ENCODE data around the gene YBX1. TPM values are rescaled to one million over a fixed set of nuclear protein-coding genes. Genes with fewer than 3 reads are reported as not detected.
A peak's percentile ranks its signal among the peaks of the same experiment; 100 is the strongest.
"Not testable (repeated sequence)": the region's sequence is repeated elsewhere in the genome, so short reads cannot be mapped to it uniquely, and the experiment has no call there.

Gene YBX1
- total and polyA plus RNA-seq, 4 experiments from 2014 or later = 69.9 to 328 (median 217) TPM

GRCh38 chr1:42721926-42722325 is 39.7 kb downstream of the YBX1 start:
- H3K36me3 ChIP-seq (ENCODE audit: insufficient read depth, low read length) = no peaks in the 10 kb centered on the region
- ChIA-PET CTCF (ENCODE audit: partially characterized antibody) (interaction anchor here (0.7 kb wide), 1 partner anchor 36 kb away, joined by 3 read pairs; no protein-coding TSS in a partner anchor), POLR2A (ENCODE audit: partially characterized antibody) (no interaction called here)

DNA sequence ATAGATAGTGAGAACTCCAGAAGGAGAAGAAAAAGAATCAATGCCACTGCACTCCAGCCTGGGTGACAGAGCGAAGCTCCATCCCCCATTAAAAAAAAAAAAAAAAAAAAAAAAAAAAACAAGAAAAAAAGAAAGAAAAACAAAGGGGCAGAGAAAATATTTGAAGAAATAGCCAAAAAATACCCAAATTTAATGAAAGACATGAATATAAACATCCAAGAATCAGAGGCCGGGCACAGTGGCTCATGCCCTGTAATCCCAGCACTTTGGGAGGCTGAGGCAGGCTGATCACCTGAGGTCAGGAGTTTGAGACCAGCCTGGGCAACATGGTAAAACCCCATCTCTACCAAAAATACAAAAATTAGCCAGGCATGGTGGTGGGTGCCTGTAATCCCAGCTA is 40.2 kb downstream of the YBX1 start:
- intact Hi-C loops (cut with micrococcal nuclease); H3K27ac Mint-ChIP-seq; H3K4me1 ChIP-seq (ENCODE audit: insufficient read depth, low read length); H3K4me1 Mint-ChIP-seq; DNase-seq; H3K36me3 ChIP-seq (ENCODE audit: insufficient read depth, low read length); H3K4me3 ChIP-seq (ENCODE audit: low read length in 2 of 2); H3K4me3 Mint-ChIP-seq; H3K27me3 Mint-ChIP-seq; H3K9me3 Mint-ChIP-seq; H3K27ac ChIP-seq (ENCODE audit: low read depth, low read length); H3K27me3 ChIP-seq (ENCODE audit: insufficient read depth, low read length); POLR2A ChIA-PET (ENCODE audit: partially characterized antibody); H3K9me3 ChIP-seq (ENCODE audit: control insufficient read depth in 1 of 2, low read length in 2 of 2): not testable (repeated sequence)
- peaks cover 10 to 12% of the 10 kb centered on the region in 2 donors for H3K36me3 Mint-ChIP-seq
- CTCF ChIA-PET (ENCODE audit: partially characterized antibody) = interaction anchor here (0.7 kb wide), 1 partner anchor 35 kb away, joined by 3 read pairs; no protein-coding TSS in a partner anchor

More at GRCh38 chr1:42721926-42722325, 39.7 kb downstream of the YBX1 start:
- Histone ChIP-seq H3K9me3 (ENCODE audit: control insufficient read depth in 1 of 2, low read length in 2 of 2) (no peaks in the 10 kb centered on the region), H3K27ac (ENCODE audit: low read depth, low read length) (no peak overlapping the region), H3K27me3 (ENCODE audit: insufficient read depth, low read length) (no peaks in the 10 kb centered on the region), H3K4me3 (ENCODE audit: low read length in 2 of 2) (no peak overlapping the region), H3K4me1 (ENCODE audit: insufficient read depth, low read length) (no peaks in the 10 kb centered on the region)
- peaks cover 0 to 1% (median 0%) of the 10 kb centered on the region in 4 donors for H3K4me1 Mint-ChIP-seq
- peaks cover 0 to 1% (median 0%) of the 10 kb centered on the region in 8 donors for H3K9me3 Mint-ChIP-seq
- no peak for DNase-seq
- intact Hi-C loops (cut with micrococcal nuclease) = no loop called here
- no peaks in the 10 kb centered on the region for H3K27me3 Mint-ChIP-seq
- no peak overlapping the region for H3K4me3 Mint-ChIP-seq
- peak overlapping the region in 1 of 7 donors; percentile 24 for H3K27ac Mint-ChIP-seq
- H3K36me3 Mint-ChIP-seq = peaks cover 10 to 17% of the 10 kb centered on the region in 2 donors

GRCh38 chr1:42723511-42723910 is 41.3 kb downstream of the YBX1 start:
- no peaks in the 10 kb centered on the region for H3K36me3 ChIP-seq (ENCODE audit: insufficient read depth, low read length)

DNA sequence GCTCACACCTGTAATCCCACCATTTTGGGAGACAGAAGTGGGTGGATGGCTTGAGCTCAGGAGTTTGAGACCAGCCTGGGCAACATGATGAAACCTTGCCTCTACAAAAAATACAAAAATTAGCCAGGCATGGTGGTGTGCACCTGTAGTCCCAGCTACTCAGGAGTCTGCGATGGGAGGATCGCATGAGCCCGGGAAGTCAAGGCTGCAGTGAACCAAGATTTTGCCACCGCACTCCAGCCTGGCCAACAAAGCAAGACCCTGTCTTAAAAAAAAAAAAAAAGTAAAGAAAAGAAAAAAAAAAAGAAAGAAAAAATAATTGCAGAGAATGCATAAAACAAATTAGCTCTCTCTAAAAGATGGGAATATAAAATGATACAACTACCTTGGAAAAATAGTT is 43.6 kb downstream of the YBX1 start:
- H3K4me3 Mint-ChIP-seq; H3K4me3 ChIP-seq (ENCODE audit: low read length in 2 of 2); H3K9me3 ChIP-seq (ENCODE audit: control insufficient read depth in 1 of 2, low read length in 2 of 2); H3K9me3 Mint-ChIP-seq; H3K4me1 Mint-ChIP-seq; H3K36me3 Mint-ChIP-seq; CTCF ChIA-PET (ENCODE audit: partially characterized antibody); DNase-seq; intact Hi-C loops (cut with micrococcal nuclease); H3K27me3 Mint-ChIP-seq; H3K27ac ChIP-seq (ENCODE audit: low read depth, low read length); H3K27ac Mint-ChIP-seq; POLR2A ChIA-PET (ENCODE audit: partially characterized antibody); H3K4me1 ChIP-seq (ENCODE audit: insufficient read depth, low read length); H3K27me3 ChIP-seq (ENCODE audit: insufficient read depth, low read length); H3K36me3 ChIP-seq (ENCODE audit: insufficient read depth, low read length): not testable (repeated sequence)

More at GRCh38 chr1:42723511-42723910, 41.3 kb downstream of the YBX1 start:
- intact Hi-C loops (cut with micrococcal nuclease) = no loop called here
- ChIA-PET POLR2A (ENCODE audit: partially characterized antibody) (no interaction called here), CTCF (ENCODE audit: partially characterized antibody) (no interaction called here)
- Mint-ChIP-seq H3K27ac (no peak overlapping the region), H3K4me3 (no peak overlapping the region), H3K4me1 (no peaks in the 10 kb centered on the region), H3K36me3 (peaks cover 3% of the 10 kb centered on the region in 2 donors), H3K9me3 (no peaks in the 10 kb centered on the region), H3K27me3 (no peaks in the 10 kb centered on the region)
- Histone ChIP-seq H3K27ac (ENCODE audit: low read depth, low read length) (no peak overlapping the region), H3K27me3 (ENCODE audit: insufficient read depth, low read length) (no peaks in the 10 kb centered on the region), H3K9me3 (ENCODE audit: control insufficient read depth in 1 of 2, low read length in 2 of 2) (no peaks in the 10 kb centered on the region), H3K4me3 (ENCODE audit: low read length in 2 of 2) (no peak overlapping the region), H3K4me1 (ENCODE audit: insufficient read depth, low read length) (no peaks in the 10 kb centered on the region)
- DNase-seq = no peak

DNA sequence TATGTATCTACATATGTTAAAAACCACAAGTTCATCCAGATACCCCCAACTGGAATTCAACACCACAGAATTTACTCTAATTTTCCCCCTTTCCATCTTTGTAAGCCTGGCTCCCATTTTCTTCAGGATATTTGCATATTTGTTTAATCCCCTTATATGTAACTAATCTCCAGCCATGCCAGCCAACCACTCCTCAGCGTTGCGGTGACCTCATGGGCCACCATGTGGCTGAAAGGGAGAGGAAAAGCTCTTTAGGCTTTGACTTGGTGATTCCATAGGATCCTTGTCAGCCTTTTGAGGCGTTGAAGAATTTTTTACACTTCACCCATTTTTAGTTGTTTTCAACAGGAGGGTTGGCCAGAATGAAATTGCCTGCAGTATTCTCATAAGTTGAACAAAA is 47.8 kb downstream of the YBX1 start:
- Histone ChIP-seq H3K27ac (ENCODE audit: low read depth, low read length) (no peak overlapping the region), H3K4me3 (ENCODE audit: low read length in 2 of 2) (no peak overlapping the region), H3K27me3 (ENCODE audit: insufficient read depth, low read length) (no peaks in the 10 kb centered on the region), H3K9me3 (ENCODE audit: control insufficient read depth in 1 of 2, low read length in 2 of 2) (no peaks in the 10 kb centered on the region), H3K36me3 (ENCODE audit: insufficient read depth, low read length) (no peaks in the 10 kb centered on the region), H3K4me1 (ENCODE audit: insufficient read depth, low read length) (no peaks in the 10 kb centered on the region)
- peaks cover 0 to 2% of the 10 kb centered on the region in 2 donors for H3K27me3 Mint-ChIP-seq
- H3K9me3 Mint-ChIP-seq = no peaks in the 10 kb centered on the region
- ChIA-PET POLR2A (ENCODE audit: partially characterized antibody) (no interaction called here), CTCF (ENCODE audit: partially characterized antibody) (no interaction called here)
- intact Hi-C loops (cut with micrococcal nuclease) = loop anchor here (5.0 kb wide), 1 partner anchor 153 kb away; no protein-coding TSS in a partner anchor
- no peaks in the 10 kb centered on the region for H3K36me3 Mint-ChIP-seq
- H3K4me3 Mint-ChIP-seq = no peak overlapping the region
- no peak overlapping the region for H3K27ac Mint-ChIP-seq
- no peak for DNase-seq
- no peaks in the 10 kb centered on the region for H3K4me1 Mint-ChIP-seq

- H3K4me3 Mint-ChIP-seq = no peak overlapping the region
- ChIA-PET POLR2A (ENCODE audit: partially characterized antibody) (no interaction called here), CTCF (ENCODE audit: partially characterized antibody) (interaction anchor here (0.7 kb wide), 1 partner anchor 12 kb away, joined by 3 read pairs; no protein-coding TSS in a partner anchor)
- H3K27ac Mint-ChIP-seq = no peak overlapping the region
- Histone ChIP-seq H3K4me3 (ENCODE audit: low read length in 2 of 2) (no peak overlapping the region), H3K9me3 (ENCODE audit: control insufficient read depth in 1 of 2, low read length in 2 of 2) (no peaks in the 10 kb centered on the region), H3K4me1 (ENCODE audit: insufficient read depth, low read length) (no peaks in the 10 kb centered on the region), H3K27me3 (ENCODE audit: insufficient read depth, low read length) (no peaks in the 10 kb centered on the region), H3K36me3 (ENCODE audit: insufficient read depth, low read length) (no peaks in the 10 kb centered on the region), H3K27ac (ENCODE audit: low read depth, low read length) (no peak overlapping the region)
- no peaks in the 10 kb centered on the region for H3K9me3 Mint-ChIP-seq
- no peaks in the 10 kb centered on the region for H3K36me3 Mint-ChIP-seq
- peaks cover 0 to 2% of the 10 kb centered on the region in 2 donors for H3K27me3 Mint-ChIP-seq
- intact Hi-C loops (cut with micrococcal nuclease) = loop anchor here (5.0 kb wide), 1 partner anchor 154 kb away; no protein-coding TSS in a partner anchor
- DNase-seq = no peak
- H3K4me1 Mint-ChIP-seq = peaks cover 0 to under 1% (median 0%) of the 10 kb centered on the region in 4 donors
Measured at GRCh38 chr1:42730988-42731387, 48.8 kb downstream of the YBX1 start.

- intact Hi-C loops (cut with micrococcal nuclease) = loop anchor here (5.0 kb wide), 1 partner anchor 154 kb away; no protein-coding TSS in a partner anchor
- Mint-ChIP-seq H3K36me3 (no peaks in the 10 kb centered on the region), H3K4me3 (no peak overlapping the region), H3K9me3 (no peaks in the 10 kb centered on the region), H3K4me1 (peaks cover 0 to 5% (median 0%) of the 10 kb centered on the region in 4 donors), H3K27ac (no peak overlapping the region), H3K27me3 (peaks cover 0 to 2% of the 10 kb centered on the region in 2 donors)
- Histone ChIP-seq H3K9me3 (ENCODE audit: control insufficient read depth in 1 of 2, low read length in 2 of 2) (no peaks in the 10 kb centered on the region), H3K36me3 (ENCODE audit: insufficient read depth, low read length) (no peaks in the 10 kb centered on the region), H3K4me1 (ENCODE audit: insufficient read depth, low read length) (no peaks in the 10 kb centered on the region), H3K27ac (ENCODE audit: low read depth, low read length) (no peak overlapping the region), H3K4me3 (ENCODE audit: low read length in 2 of 2) (no peak overlapping the region), H3K27me3 (ENCODE audit: insufficient read depth, low read length) (no peaks in the 10 kb centered on the region)
- CTCF ChIA-PET (ENCODE audit: partially characterized antibody) = interaction anchor here (0.7 kb wide), 1 partner anchor 11 kb away, joined by 3 read pairs; no protein-coding TSS in a partner anchor
- POLR2A ChIA-PET (ENCODE audit: partially characterized antibody) = no interaction called here
- DNase-seq = no peak
Measured at GRCh38 chr1:42731585-42731984, 49.4 kb downstream of the YBX1 start.

All from CD4-positive, alpha-beta memory T cell (primary cell).